ENCODE results near the gene TMC8. TPM values are rescaled to one million over a fixed set of nuclear protein-coding genes. Genes with fewer than 3 reads are reported as not detected.

TMC8 gene
- total RNA-seq, 1 donor from 2014 or later: 0.94 TPM

- no peak for DNase-seq
Observed at GRCh38 chr17:78124836-78125137, 5.8 kb upstream of the TMC8 start.

- no peak for DNase-seq
Observed at GRCh38 chr17:78125138-78125913, 5.2 kb upstream of the TMC8 start.

GRCh38 chr17:78125976-78126894 is 4.3 kb upstream of the TMC8 start:
- no peak for DNase-seq

GRCh38 chr17:78126895-78127238 is 3.7 kb upstream of the TMC8 start:
- no peak for DNase-seq

GRCh38 chr17:78127239-78127887 is 3.2 kb upstream of the TMC8 start:
- DNase-seq: peak; percentile 76

DNA sequence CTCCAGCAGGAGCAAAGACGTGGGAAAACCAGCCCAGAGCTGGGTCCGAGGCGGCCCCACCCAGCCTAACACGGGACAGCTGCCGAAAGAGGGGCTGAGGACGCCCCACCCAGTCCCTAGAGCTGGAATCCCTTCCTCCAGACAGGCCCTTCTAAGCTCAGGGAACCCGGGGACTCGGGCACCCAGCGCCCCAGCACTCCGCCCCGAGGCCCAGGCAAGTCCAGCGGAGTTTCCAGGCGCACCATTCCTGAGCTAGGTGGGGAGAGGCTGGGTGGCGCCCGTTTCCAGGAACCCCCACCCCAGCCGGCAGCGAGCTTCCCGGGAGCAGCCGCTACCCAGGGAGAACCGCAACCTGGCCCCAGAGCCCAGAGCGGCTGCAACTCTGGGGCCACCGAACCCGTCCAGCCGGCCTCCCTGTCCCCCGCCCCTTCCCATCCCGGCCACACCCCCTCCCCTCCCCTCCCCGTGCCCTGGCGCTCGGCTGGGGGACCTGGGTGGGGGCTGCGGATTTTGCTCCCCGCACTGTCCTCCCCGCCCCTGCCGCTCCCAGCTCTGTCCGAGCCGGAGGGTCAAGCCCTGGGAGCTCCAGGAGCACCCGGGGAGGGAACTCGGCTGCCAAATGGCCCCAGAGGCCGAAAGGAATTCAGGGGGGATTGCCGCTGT is 2.6 kb upstream of the TMC8 start:
- no peak for DNase-seq

DNA sequence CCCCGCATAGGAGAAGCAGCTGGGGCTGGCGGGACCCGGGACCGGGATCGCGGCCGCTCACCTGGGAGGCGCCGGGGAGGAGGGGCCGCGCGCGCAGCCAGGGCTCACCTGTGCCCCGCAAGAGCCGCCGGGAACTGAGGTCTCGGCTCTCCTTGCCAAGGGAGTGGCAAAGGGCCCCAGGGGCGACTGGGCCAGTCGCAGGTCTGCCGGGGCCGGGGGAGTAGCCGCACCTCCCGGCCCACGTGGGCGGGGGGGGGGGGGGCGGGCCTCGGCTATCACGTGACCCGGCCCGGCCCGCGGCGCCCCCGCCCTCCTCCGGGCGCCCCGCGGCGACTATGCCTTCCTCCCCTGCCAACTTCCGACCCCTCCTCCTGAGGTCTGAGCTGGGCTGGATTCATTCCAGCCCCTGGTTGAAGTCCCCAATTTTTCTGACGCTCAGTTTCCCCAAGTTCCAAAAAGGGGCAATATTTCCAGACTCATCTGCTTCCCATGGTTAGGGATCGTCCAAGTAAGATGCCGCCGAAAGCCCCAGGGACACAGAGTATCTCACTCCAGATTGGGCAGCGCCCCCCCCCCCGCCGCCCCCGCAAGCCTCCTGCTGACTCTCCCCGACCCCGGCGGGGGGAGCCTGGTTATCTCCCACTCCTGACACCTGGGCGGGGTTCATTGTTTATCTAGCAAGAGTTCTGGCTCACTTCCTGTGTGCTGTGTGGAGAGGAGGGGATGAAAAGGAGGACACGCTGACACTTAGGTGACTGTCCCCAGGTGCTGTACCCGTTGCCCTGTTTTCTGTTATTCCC is 1.8 kb upstream of the TMC8 start, which contains the start of gene TMC6:
TSS of gene TMC6 (minus strand) at position 205 of the 800 bp plus-strand sequence. CDS start 1,923 bp downstream, outside the sequence.
- peak; percentile 37 for DNase-seq

DNA sequence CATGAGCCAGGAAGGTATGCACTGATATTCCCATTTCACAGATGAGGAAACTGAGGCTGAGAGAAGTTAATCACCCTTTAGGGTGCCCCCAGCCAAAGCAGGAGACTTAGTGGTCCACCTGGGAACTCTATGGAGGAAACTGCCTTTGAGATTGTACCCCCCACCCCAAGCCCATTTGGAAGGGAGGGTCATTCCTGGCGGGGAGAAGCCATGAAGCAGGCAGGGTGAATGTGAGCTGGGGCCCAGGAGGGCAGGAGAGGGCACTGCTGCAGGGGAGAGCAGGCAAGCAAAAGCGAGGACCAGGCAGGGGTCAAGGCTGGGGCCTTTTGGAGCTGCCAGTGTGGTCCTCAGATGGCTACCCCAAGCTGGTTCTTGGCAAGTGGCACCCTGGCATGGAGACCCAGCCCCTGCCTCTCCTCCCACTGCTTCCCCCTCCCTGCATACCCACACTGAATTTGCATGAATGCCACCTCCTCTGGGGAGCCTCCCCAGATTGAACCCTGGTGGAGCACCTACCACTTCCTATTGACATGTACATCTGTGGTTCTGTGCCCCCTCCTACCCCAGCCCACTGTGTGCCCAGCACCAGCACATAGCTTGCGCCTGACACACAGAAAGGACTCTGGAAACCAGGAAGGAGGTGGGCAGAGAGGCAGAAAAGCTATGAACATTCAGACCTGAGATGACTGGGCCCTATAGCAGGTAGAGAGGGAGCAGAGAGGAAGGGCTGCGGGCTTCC is 1.1 kb upstream of the TMC8 start:
- DNase-seq: no peak

GRCh38 chr17:78130090-78130436 is 508 bp upstream of the TMC8 start:
- no peak for DNase-seq

DNA sequence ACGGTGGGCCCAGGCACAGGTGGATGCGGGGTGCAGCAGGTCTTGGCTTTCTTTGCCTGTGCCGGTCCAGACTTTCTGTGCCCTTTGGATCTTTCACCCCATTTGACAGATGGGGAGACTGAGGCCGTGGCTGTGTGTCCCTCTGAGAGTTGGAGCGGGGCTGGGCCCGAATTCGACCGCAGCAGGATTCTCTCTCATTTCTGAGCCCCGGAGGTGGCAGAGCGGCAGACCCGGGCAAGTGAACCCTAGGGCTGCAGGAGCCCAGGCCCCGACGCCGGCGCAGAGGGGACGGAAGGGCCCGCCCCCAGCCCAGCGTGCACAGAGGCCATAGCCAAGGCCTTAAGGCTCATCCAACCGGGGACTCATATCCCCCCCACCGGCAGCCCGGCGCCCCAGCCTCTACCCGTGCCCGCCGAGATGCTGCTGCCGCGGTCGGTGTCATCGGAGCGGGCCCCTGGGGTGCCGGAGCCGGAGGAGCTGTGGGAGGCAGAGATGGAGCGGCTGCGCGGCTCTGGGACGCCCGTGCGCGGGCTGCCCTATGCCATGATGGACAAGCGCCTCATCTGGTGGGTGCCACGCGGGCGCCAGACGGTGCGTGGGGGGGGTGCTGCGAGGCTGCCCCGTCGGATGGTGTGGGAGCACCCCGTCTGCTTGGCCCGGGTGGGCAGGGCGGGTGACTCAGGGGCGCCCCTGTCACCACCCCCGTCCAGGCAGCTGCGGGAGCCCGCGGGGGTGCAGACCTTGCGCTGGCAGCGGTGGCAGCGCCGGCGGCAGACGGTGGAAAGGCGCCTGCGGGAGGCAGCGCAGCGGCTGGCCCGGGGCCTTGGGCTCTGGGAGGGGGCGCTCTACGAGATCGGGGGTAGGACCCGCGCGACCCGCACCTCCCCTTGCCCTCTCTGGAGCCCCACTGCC is 857 bp downstream of the TMC8 start:
- DNase-seq: peak; percentile 41

DNA sequence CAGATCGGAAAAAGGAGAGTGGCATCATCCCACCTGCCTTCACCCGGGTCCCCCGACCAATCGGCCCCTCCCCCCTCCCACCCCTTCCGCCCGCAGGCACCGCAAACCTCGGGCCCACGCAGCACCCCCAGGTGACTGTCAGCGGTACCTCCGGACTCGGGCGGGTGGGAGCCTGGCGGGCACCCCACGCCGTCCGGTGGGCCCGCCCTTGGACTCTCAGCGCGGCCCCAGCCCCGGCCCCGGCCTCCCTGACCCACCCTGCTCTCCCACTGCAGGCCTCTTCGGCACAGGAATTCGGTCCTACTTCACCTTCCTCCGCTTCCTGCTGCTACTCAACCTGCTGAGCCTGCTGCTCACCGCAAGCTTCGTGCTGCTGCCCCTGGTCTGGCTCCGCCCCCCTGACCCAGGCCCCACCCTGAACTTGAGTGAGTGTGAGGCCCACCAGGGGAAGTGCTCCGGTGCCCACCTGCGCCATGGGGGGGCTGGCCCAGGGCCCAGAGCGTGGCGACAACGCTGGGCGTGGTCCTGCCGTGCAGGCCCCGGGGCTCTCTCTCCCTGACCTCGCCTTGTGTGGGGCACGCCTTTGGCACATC is 1.6 kb downstream of the TMC8 start:
- DNase-seq: no peak

- DNase-seq: no peak
Observed at GRCh38 chr17:78132767-78133178, 2.2 kb downstream of the TMC8 start.

- no peak for DNase-seq
Observed at GRCh38 chr17:78133179-78133951, 2.8 kb downstream of the TMC8 start.

- no peak for DNase-seq
Observed at GRCh38 chr17:78133971-78134898, 3.7 kb downstream of the TMC8 start.

DNA sequence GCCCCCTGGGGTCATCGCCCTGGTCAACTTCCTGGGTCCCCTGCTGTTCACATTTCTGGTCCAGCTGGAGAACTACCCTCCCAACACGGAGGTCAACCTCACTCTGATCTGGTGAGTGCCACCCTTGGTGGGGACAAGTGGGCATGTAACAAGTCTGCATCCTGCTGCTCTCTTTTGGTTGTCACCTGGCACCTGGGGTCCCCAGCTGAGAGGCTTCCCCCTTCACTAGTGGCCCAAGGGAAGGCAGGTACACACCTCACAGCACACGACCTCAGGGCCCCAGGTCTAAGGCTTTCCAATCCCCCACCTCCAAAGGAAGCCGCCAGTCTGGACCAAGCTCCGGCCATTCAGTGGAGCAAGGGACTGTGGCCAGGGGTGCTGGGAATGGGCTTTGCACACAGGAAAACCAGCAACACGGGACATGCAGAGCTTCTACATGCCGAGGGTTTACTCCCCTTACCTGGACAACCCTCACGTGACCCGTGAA is 4.4 kb downstream of the TMC8 start:
- DNase-seq: no peak

DNA sequence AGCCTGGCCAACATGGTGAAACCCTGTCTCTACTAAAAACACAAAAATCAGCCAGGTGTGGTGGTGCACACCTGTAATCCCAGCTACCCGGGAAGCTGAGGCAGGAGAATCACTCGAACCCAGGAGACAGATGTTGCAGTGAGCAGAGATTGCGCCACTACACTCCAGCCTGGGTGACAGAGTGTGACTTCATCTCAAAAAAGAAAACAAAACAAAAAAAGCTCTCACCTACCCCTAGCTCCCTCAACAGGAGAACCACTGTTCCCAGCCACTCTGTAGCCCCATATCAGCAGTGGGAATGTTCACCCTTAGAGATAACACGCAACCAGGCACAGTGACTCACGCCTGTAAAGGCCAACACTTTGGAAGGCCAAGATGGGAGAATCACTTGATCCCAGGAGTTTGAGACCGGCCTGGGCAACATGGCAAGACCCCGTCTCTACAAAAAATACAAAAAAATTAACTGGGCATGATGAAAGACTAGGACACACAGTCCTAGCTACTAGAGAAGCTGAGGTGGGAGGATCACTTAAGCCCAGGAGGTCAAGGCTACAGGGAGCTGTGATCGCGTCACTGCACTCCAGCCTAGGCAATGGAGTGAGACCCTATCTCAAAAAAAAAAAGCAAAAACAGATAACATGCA is 5.4 kb downstream of the TMC8 start:
- DNase-seq: no peak
